ENCODE data around the gene IPO5. TPM values are rescaled to one million over a fixed set of nuclear protein-coding genes. Genes with fewer than 3 reads are reported as not detected.
A peak's percentile ranks its signal among the peaks of the same experiment; 100 is the strongest.
"Not testable (repeated sequence)": the region's sequence is repeated elsewhere in the genome, so short reads cannot be mapped to it uniquely, and the experiment has no call there.

The IPO5 gene
- total RNA-seq, 1 donor from 2014 or later, result 195 TPM

- DNase-seq, result no peak
Measured at GRCh38 chr13:98019186-98019585, 65.7 kb downstream of the IPO5 start.

GRCh38 chr13:98020271-98020670, 66.8 kb downstream of the IPO5 start:
- no peak for DNase-seq

DNA sequence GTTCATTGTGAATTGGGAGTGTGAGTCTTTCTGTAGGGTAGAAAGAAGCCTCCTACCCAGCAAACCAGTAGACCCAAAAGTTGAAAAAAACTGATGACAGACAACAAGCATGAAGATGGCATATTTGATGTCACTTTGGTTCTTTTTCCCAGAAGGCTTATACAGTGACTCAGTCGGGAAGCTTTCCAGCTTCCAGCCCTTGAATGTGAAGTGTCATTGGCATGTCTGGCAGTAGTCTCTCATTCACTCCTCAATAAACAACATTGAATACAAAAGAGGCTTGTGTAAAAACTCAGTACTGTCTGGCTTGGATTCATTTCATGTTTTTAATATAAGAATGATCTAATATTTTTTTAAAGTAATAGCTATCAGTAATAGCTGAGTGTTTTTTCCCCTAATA, 68.7 kb downstream of the IPO5 start:
- DNase-seq, result peak; percentile 34

- no peak for DNase-seq
Measured at GRCh38 chr13:98025480-98026025, 72.1 kb downstream of the IPO5 start.

GRCh38 chr13:98026457-98026857, 73.0 kb downstream of the IPO5 start:
- DNase-seq, result no peak

DNA sequence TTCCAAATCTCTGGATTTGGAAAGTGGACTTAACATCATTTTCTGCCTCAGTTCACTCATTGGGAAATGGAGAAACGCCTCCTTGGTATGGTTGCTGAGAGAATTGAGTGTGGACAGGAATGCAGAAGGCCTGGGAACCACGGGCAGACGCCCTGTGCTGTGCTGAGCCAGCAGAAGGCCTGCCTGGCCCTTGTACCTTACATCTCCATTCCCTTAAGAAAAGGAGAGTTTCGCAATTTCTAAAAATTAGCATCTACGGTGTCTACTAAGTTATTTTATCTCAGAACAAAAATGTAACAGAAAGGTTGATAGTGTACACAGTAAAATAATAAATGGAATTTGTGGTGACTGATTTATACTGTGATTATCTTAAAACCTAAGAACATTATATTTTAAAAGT, 78.7 kb downstream of the IPO5 start:
- no peak for DNase-seq

DNA sequence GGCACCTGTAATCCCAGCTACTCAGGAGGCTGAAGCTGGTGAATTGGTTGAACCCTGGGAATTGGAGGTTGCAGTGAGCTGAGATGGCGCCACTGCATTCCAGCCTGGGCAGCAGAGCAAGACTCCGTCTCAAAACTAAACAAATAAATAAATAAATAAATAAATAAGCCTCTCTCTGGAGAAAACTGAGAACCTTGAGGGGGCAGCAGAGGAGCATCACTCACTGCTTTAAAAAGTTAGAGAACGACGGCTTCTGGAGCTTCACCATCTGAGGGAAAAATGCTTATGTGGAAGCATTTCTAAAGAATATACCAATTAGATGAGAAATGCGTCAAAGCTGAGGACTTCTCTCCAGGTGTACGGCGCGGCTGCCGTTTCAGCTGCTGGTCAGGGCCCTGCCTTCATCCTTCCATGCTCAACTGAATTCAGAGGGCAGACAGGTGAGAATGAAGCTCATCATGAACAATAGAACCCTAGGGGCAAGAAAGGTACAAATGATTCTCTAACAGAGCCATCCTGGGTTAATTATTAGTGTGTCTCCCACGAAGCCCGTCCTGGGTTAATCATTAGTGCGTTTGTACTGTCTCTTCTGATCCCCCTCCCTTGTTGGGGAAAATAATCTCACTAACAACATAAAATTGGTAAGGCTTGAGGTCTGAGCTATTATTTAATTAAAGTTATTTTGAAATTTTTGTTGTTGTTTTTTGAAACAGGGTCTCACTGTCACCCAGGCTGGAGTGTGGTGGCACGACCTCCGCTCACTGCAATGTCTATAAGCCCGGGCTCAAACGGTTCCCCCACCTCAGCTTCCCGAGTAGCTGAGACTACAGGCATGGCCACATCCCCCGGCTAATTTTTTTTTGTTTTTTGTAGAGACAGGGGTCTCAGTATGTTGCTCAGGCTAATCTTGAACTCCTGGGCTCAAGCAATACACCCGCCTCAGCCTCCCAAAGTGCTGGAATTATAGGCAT, 80.1 kb downstream of the IPO5 start:
- no peak for DNase-seq

DNA sequence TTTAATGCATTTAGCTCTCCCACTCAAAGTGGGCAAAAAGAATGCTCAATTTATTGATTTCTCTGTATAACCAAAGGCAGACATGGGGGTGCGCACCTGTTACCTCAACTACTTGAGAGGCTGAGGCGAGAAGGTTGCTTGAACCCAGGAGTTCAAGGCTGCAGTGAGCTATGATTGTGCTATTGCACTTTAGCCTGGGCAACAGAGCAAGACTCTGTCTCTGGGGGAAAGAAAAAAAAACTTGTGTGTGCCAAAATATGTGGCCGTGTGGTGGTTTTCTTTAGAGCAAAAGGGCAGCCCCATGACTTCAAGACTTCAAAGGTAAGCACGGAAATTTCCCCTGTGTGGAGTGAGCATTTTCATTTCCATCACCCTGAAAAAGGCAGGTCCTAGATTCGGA, 81.9 kb downstream of the IPO5 start:
- DNase-seq, result no peak

- DNase-seq, result not testable (repeated sequence)
Measured at GRCh38 chr13:98036564-98037302, 83.3 kb downstream of the IPO5 start.

GRCh38 chr13:98039261-98039660, 85.8 kb downstream of the IPO5 start:
- no peak for DNase-seq

DNA sequence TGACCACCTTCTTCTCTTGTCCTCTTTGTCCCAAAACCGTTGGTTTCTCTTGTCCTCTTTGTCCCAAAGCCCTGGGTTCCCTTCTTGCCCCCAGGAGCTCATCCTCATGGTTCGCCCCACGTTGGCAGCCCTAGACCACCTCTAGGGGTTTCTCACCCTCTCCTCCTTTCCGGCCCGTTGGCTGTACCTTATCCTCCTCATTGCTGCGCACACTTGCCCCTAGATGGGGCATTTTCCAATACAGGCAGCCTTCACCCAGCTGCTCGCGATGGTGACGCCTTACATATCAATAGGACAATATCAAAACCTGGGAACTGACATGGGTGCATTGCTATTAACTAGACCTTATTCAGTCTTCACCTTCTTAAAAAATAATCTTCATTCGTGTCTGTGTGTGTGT, 86.5 kb downstream of the IPO5 start:
- no peak for DNase-seq

- DNase-seq, result no peak
Measured at GRCh38 chr13:98041081-98041820, 87.8 kb downstream of the IPO5 start.

DNA sequence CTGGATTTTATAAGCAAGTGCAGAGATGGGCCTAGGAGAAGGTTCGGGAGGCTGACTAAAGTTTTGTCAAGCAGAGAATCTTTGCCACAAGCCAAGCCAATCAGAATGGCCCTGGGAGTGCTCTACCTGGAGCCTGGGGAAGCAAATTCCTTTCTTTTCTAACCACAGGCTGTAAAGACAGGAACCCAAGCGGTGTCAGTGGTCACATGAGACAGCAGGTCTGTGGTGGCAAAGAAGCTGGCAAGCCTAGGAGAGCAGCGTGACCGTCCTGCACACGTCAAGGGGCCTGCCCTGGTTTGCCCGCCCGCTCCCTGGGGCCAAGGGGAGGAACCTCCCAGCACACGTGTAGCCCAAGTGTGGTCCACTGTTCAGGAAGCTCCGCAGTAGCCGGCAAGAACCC, 90.8 kb downstream of the IPO5 start:
- no peak for DNase-seq

DNA sequence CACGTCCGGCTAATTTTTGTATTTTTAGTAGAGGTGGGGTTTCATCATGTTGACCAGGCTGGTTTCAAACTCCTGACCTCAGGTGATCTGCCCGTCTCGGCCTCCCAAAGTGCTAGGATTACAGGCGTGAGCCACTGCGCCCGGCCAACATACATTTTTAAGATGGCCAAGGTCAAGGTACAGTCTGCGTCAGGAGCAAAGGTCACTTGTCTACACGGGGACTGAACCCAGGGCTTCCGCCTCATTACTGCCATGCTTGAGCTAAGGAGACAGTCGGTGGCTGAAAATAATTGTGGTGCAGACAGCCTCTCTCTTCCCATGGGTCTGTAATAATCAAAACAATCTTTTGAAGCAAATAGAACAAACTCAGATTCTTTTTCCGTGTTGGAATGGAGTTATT, 94.3 kb downstream of the IPO5 start:
- DNase-seq, result not testable (repeated sequence)

DNA sequence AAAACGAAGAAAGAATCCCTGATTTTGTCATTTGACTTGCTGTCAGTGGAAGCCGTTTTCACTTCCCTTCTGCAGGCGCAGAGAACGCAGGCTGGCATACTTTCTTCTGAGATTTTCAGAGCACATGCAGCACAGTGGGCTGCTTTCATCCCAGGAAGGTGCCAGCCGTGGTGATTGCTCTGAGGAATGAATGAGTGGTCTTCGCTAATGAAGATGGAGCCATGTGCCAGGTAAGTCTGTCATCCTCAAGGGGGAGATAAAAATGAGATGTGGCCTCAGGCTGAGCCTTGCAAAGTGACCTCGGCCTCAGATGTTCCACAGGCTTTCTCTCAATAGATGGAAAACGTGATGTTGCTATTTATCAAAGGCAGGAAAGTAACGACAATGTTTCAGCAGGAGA, 94.8 kb downstream of the IPO5 start:
- DNase-seq, result no peak

DNA sequence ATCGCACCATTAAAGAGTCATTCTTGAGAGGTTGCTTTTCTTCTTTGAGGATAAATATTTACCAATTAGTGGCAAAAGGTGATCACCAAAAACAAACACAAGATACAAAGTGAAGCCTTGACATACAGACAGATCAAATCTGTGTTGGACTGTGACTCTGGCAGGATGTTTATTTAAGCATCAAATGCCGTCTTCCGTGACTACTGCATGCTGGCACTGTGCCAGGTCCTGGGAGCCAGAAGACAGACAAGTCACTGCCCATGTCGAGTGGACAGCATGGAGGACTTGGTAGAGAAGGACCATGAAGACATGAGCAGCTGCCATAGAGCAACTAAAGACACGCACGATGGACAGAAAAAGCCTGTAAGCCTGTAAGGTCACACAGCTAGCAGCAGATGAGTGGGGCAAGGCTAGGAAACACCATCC, 96.6 kb downstream of the IPO5 start:
- no peak for DNase-seq

DNA sequence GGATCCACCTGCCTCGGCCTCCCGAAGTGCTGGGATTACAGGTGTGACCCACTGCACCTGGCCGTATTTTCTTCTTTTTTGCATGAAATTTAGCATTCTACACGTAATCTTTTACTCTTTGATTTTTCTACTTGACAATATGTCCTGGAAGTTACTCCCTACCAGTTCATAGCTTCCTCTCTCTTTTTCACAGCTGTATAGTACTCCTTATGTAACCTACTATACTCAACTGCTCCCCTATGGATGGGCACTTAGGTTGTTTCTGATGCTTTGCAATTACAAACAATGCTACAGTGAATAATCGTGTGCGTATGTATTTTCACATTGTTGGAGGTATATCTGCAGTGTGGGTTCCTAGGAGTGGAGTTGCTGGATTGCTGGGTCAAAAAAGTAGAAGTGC, 98.9 kb downstream of the IPO5 start:
- no peak for DNase-seq

DNA sequence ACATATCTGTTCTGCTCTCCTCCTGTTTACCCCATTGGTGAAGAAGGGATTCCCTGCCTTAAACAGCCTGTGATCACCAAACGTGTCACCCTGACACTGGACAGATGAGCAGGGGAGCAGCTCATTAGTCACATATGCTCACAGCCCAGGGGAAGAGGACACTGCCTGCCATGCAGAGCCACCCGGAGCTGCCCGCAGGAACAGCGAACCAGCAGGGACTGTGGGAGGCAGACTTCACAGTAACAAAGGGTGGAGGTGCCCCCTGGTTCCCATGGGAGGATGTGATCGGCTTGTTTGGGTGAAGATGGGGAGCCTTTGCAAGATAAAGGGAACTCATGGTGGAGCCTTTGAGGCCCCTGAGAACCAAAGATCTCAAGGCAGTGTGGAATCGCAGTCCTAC, 100.8 kb downstream of the IPO5 start:
- DNase-seq, result no peak

DNA sequence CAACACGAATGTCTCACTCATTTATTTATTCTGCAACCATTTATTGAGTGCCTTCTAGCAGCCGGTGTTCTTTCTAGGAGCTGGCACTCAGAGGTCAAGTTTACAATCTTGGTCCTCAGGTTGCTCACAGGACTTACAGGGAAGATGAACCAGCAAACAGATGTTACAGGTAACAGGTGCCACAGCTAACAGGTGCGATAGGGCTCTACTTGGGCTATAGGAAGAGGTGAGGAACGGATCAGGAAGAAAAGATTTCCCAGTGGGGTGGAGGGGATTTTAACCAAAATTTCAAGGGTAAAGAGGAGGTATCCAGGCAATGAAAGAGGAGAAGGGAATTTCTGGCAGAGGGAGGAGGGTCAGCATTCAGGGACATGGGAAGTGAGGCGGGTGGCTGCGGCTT, 102.1 kb downstream of the IPO5 start:
- DNase-seq, result no peak

- no peak for DNase-seq
Measured at GRCh38 chr13:98056839-98057410, 103.5 kb downstream of the IPO5 start.

GRCh38 chr13:98059276-98059675, 105.8 kb downstream of the IPO5 start:
- DNase-seq, result no peak

DNA sequence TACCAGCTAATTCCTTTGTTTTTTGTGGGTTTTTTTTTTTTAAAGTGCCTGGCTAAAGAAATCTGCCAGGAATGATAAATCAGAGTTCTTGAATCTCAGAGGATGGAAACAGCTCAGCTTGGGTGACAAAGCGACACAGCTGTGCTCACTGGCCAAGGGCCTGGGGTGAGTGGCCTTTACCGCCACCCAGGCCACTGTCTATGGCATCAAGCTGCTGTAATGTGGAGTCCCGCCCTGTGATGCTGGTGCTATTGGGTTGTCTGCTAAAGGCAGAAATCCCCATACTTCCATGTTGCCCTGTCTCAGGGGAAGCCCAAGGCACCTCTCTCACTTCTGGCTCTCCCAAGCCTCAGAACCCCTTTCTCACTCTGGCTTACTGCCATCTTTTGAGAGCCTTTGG, 106.8 kb downstream of the IPO5 start:
- DNase-seq, result no peak

Data from occipital lobe (tissue), 2 donors.